ENCODE data around the gene MATCAP1. TPM values are rescaled to one million over a fixed set of nuclear protein-coding genes. Genes with fewer than 3 reads are reported as not detected.

The MATCAP1 gene
- total and polyA plus RNA-seq, 4 donors, result 18.5 to 41.8 (median 26.0) TPM

DNA sequence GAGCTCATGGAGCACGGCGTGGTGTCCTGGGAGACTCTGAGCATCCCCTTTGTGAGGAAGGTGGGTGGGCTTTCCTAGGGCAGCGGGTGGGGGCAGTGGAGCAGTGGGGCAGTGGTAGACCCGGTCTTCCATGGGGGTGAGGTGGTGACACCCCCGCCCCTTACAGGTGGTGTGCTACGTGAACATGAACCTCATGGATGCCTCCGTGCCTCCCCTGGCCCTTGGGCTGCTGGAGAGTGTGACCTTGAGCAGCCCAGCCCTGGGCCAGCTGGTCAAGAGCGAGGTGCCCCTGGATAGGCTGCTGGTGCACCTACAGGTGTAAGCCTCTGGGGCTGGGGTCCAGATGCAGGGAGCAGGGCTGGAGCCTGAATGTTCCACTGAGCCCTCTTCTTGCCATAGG is 16.7 kb upstream of the MATCAP1 start:
- Histone ChIP-seq H3K9me3 (ENCODE audit: control insufficient read depth in 4 of 4, insufficient read depth in 3 of 4, low read length in 3 of 4) (no peaks in the 10 kb centered on the region), H3K27ac (ENCODE audit: low read depth in 1 of 2, low read length in 1 of 2) (no peak overlapping the region), H3K36me3 (ENCODE audit: control insufficient read depth in 4 of 4, insufficient read depth in 4 of 4, low read length in 4 of 4) (peaks cover 13 to 65% (median 23%) of the 10 kb centered on the region in 4 donors), H3K27me3 (ENCODE audit: control insufficient read depth in 3 of 3, insufficient read depth in 3 of 3, low read length in 2 of 3) (no peaks in the 10 kb centered on the region), H3K4me3 (no peak overlapping the region), H3K4me1 (ENCODE audit: control insufficient read depth in 5 of 5, insufficient read depth in 5 of 5, low read length in 5 of 5) (peaks cover 0 to 14% (median 0%) of the 10 kb centered on the region in 5 donors), H3K9ac (ENCODE audit: insufficient read depth in 1 of 2, low read length in 2 of 2) (no peak overlapping the region)
- 93 to 99% methylated on average over 8 of the region's 8 CpGs for WGBS, 2 donors
- no peak for TF ChIP-seq CTCF (IDR thresholded peaks at IDR 0.05; ENCODE audit: control extremely low read depth, extremely low read depth)
- DNase-seq (no peak), ATAC-seq (ENCODE audit: insufficient read depth, low FRiP score) (no peak)

DNA sequence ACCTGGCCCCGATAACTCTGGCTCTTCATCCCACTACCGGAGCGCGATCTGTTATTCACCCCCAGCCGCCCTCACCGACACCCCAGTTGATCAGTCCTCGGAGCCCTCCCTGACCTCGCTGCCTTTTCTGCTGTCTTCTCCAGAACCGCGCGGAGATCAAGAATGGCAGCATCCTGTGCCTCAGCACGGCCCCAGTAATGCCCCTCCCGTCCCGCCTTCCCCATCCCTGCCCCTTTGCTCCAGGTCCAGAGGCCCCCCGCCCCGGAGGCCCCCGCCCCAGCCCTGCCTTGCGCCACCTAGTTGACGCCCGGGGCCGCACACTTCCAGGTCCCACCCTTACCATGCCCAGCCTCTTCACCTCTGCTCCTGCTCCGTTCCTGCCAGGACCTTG is 16.0 kb upstream of the MATCAP1 start:
- ATAC-seq (ENCODE audit: insufficient read depth, low FRiP score) (peak; percentile 21), DNase-seq (no peak)
- TF ChIP-seq CTCF (IDR thresholded peaks at IDR 0.05; ENCODE audit: control extremely low read depth, extremely low read depth), result no peak
- Histone ChIP-seq H3K4me3 (no peak overlapping the region), H3K27me3 (ENCODE audit: control insufficient read depth in 3 of 3, insufficient read depth in 3 of 3, low read length in 2 of 3) (no peaks in the 10 kb centered on the region), H3K4me1 (ENCODE audit: control insufficient read depth in 5 of 5, insufficient read depth in 5 of 5, low read length in 5 of 5) (peaks cover 0 to 14% (median 0%) of the 10 kb centered on the region in 5 donors), H3K9me3 (ENCODE audit: control insufficient read depth in 4 of 4, insufficient read depth in 3 of 4, low read length in 3 of 4) (no peaks in the 10 kb centered on the region), H3K27ac (ENCODE audit: low read depth in 1 of 2, low read length in 1 of 2) (no peak overlapping the region), H3K36me3 (ENCODE audit: control insufficient read depth in 4 of 4, insufficient read depth in 4 of 4, low read length in 4 of 4) (peaks cover 16 to 72% (median 28%) of the 10 kb centered on the region in 4 donors), H3K9ac (ENCODE audit: insufficient read depth in 1 of 2, low read length in 2 of 2) (no peak overlapping the region)
- 61 to 65% methylated on average over 22 of the region's 22 CpGs for WGBS, 2 donors

DNA sequence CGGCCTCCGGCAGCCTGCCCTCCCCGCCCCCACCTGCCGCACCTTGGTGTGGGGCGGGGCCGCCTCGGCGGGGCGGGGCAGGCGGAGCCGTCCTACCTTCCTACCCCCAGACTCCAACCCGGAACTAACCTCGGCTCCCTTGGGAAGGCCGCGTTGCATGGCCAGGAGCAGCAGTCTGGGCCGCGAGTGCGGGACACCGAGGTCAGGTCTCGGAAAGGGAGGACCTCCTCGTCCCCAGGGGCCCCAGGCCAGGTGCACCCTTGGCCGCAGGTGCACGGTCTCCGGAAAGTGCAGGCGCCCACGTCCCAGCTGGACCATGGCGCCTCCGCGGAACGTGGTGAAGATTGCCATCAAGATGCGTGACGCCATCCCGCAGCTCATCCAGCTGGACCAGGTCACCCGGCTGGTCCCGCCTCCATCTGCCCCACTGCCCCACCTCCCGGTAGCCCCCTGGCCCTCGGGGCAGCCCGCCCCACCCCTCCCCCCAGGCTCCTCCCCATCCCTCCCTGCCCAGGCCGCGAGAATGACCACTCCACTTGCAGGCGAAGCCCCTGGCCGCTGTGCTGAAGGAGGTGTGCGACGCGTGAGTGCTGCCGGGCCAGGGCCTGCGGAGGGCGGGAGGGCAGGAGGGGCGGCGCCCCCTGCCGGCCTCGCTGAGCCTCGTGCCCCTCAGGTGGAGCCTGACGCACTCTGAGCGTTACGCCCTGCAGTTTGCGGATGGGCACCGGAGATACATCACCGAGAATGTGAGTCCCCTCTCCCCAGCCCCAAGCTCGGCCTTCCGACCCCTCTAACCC is 15.4 kb upstream of the MATCAP1 start, which contains the start of gene ELMO3:
Gene ELMO3 (plus strand): TSS at position 121 of the 797 bp plus-strand sequence. CDS start 196 bp downstream, at position 317.
- no peak for TF ChIP-seq CTCF (IDR thresholded peaks at IDR 0.05; ENCODE audit: control extremely low read depth, extremely low read depth)
- no peaks in the 10 kb centered on the region for H3K27me3 ChIP-seq (ENCODE audit: control insufficient read depth in 3 of 3, insufficient read depth in 3 of 3, low read length in 2 of 3)
- H3K27ac ChIP-seq (ENCODE audit: low read depth in 1 of 2, low read length in 1 of 2), result peak within 1 kb of the TSS in 1 of 2 donors; percentile 63
- H3K36me3 ChIP-seq (ENCODE audit: control insufficient read depth in 4 of 4, insufficient read depth in 4 of 4, low read length in 4 of 4), result peaks cover 22 to 76% (median 32%) of the 10 kb centered on the region in 4 donors
- H3K9me3 ChIP-seq (ENCODE audit: control insufficient read depth in 4 of 4, insufficient read depth in 3 of 4, low read length in 3 of 4), result no peaks in the 10 kb centered on the region
- H3K9ac ChIP-seq (ENCODE audit: insufficient read depth in 1 of 2, low read length in 2 of 2), result no peak within 1 kb of the TSS
- H3K4me3 ChIP-seq, result peak within 1 kb of the TSS; percentile 11
- peak in 1 of 3 donors; percentile 34 for DNase-seq
- peaks cover 0 to 14% (median 0%) of the 10 kb centered on the region in 5 donors for H3K4me1 ChIP-seq (ENCODE audit: control insufficient read depth in 5 of 5, insufficient read depth in 5 of 5, low read length in 5 of 5)
- WGBS, 2 donors, result 57 to 77% methylated on average over 59 to 61 of the region's 61 CpGs
- ATAC-seq (ENCODE audit: insufficient read depth, low FRiP score), result peak; percentile 65
